AG04450 (cell line): ENCODE results near the gene SCFD2. TPM values are rescaled to one million over a fixed set of nuclear protein-coding genes. Genes with fewer than 3 reads are reported as not detected.

Source experiments
- CTCF ChIA-PET: fragments of 300-600, 350-600 bp; formaldehyde crosslinking; extraction: SDS; loops from one replicate; lab custom pipeline; 2022; ENCODE audit warnings: antibody characterized with exemption, inconsistent platforms; lab: Charles Lee
- POLR2A ChIA-PET: fragments of 350-600 bp; formaldehyde crosslinking; extraction: SDS; loops from one replicate; lab custom pipeline; 2021; ENCODE audit warnings: antibody characterized with exemption, inconsistent platforms; lab: Yijun Ruan, JAX
- DNase-seq: peaks from one replicate; pipeline ENCODE4 v3.0.0-alpha.2; 2011; ENCODE audit warnings: low read depth, low spot score
- H3K27ac ChIP-seq: one replicate; pipeline ENCODE4 v1.5.1; 2012; ENCODE audit warnings: low read depth, low read length, control low read depth
- H3K27me3 ChIP-seq: one replicate; pipeline ENCODE4 v1.6.0; 2012; ENCODE audit warnings: low read length; ENCODE audit not compliant: control insufficient read depth, insufficient read depth
- H3K4me3 ChIP-seq: 2 replicates; pipeline ENCODE4 v1.5.1; 2011; ENCODE audit warnings: mild to moderate bottlenecking, low read depth, low read length, control low read depth
- H3K9me3 ChIP-seq: 2 replicates; pipeline ENCODE4 v1.5.1; 2012; ENCODE audit warnings: low read length; ENCODE audit not compliant: control insufficient read depth, insufficient read depth
- CTCF ChIP-seq: IDR thresholded peaks from 2 replicates; pipeline ENCODE4 v1.5.1; 2011; ENCODE audit warnings: low read depth, low read length, control low read depth, inconsistent platforms
- polyA plus RNA-seq: library from polyadenylated mRNA; depleted of rRNA; stranded (reverse); fragments of >200 nt; gene quantifications from 2 replicates; pipeline ENCODE4 v1.2.3, GENCODE V29; 2011

SCFD2 gene
- polyA plus RNA-seq, 1 experiment: 16.4 TPM

DNA sequence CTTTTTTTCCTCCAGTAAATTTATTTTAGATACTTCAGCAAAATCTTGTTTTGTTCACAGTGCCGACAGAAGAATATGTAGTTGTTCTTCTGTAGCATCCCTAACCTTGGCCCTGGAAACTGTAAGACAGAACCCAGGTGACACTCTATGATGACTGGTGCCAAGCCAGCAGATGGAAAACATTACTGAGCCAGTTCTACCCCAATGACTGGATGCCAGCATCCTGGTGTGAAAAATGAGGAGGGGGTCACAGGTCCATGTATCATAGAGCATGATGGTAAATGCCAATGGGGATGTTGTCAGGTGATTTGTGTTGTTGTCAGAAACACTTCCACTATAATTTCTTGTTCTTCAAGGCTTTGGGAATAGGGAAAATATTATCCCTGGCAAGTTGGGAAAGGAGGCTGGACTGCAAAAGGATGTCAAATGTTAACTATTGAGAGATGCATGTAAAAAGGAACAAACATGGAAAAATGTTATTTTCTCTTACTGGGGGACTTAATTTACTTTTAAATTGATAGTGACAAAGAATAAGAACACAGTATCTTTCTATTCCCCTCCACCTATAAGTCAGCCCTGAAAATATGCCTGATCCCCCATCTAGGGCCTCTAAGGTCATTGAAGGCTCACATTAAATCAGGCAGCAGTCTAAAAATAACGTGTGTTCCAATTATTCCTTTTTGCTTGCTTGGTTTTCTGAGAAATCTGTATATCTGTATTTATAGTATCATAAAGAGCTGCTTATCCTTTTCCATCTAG lies 343.9 kb downstream of the SCFD2 start:
- Histone ChIP-seq H3K4me3 (no peak overlapping the region), H3K27me3 (no peaks in the 10 kb centered on the region), H3K9me3 (no peaks in the 10 kb centered on the region), H3K27ac (no peak overlapping the region)
- no peak for TF ChIP-seq CTCF
- ChIA-PET CTCF (no interaction called here), POLR2A (no interaction called here)
- DNase-seq: no peak

- TF ChIP-seq CTCF: no peak
- Histone ChIP-seq H3K4me3 (no peak overlapping the region), H3K27ac (no peak overlapping the region), H3K9me3 (no peaks in the 10 kb centered on the region), H3K27me3 (no peaks in the 10 kb centered on the region)
- ChIA-PET CTCF (interaction anchor here (0.9 to 1.3 kb wide), 2 partner anchors 176 to 1214 kb away, joined by 3 read pairs; no protein-coding TSS in a partner anchor), POLR2A (no interaction called here)
- no peak for DNase-seq
These were observed 346.1 kb downstream of the SCFD2 start for GRCh38 chr4:53019485-53020382.

DNA sequence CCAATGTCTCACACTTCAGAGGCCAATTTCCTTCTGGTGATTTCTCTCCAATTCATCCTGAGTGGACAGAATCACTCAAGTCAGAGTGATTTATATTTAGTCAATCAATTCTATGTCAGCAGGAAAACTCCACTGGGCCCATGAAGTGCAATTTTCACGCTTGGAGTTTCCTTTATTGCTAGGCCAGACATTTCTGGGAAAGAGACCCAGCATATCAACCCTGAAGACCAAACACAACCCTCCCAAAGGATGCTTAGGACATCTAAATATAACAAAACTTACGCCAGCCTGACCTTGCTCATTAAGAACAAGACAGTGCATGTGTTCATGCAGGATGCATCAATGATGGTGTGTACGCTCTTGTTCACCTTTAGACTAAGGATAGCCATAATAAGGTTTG lies 347.4 kb downstream of the SCFD2 start:
- TF ChIP-seq CTCF: no peak
- H3K27me3 ChIP-seq: no peaks in the 10 kb centered on the region
- ChIA-PET CTCF (interaction anchor here (1.0 kb wide), 1 partner anchor 1216 kb away, joined by 4 read pairs; no protein-coding TSS in a partner anchor), POLR2A (no interaction called here)
- H3K4me3 ChIP-seq: no peak overlapping the region
- no peak for DNase-seq
- no peak overlapping the region for H3K27ac ChIP-seq
- no peaks in the 10 kb centered on the region for H3K9me3 ChIP-seq

GRCh38 chr4:53016099-53016820 lies 349.6 kb downstream of the SCFD2 start:
- Histone ChIP-seq H3K9me3 (no peaks in the 10 kb centered on the region), H3K4me3 (no peak overlapping the region), H3K27ac (no peak overlapping the region), H3K27me3 (no peaks in the 10 kb centered on the region)
- CTCF ChIA-PET: interaction anchor here (0.6 to 3.2 kb wide), 22 partner anchors 9 to 1424 kb away, joined by 3 to 45 read pairs (median 4); no protein-coding TSS in a partner anchor
- DNase-seq: no peak
- POLR2A ChIA-PET: interaction anchor here (1.0 kb wide), 1 partner anchor 1218 kb away, joined by 4 read pairs; no protein-coding TSS in a partner anchor
- no peak for TF ChIP-seq CTCF
